ENCODE measurements around the gene ARPP21.

Gene ARPP21

GRCh38 chr3:35737934-35738706 is 98.8 kb downstream of the ARPP21 start:
- DNase-seq = no peak

- DNase-seq = no peak
These were observed 100.0 kb downstream of the ARPP21 start for GRCh38 chr3:35739181-35739809.

- DNase-seq = no peak
These were observed 100.7 kb downstream of the ARPP21 start for GRCh38 chr3:35739964-35740527.

GRCh38 chr3:35743218-35743617 is 103.9 kb downstream of the ARPP21 start:
- no peak for DNase-seq

GRCh38 chr3:35744419-35744818 is 105.1 kb downstream of the ARPP21 start:
- no peak for DNase-seq

- DNase-seq = peak; percentile 36
These were observed 106.0 kb downstream of the ARPP21 start for GRCh38 chr3:35745351-35745750.

GRCh38 chr3:35745802-35746484 is 106.6 kb downstream of the ARPP21 start:
- peak; percentile 56 for DNase-seq

- no peak for DNase-seq
These were observed 107.2 kb downstream of the ARPP21 start for GRCh38 chr3:35746492-35746891.

GRCh38 chr3:35748144-35748543 is 108.8 kb downstream of the ARPP21 start:
- DNase-seq = no peak

GRCh38 chr3:35751207-35751606 is 111.9 kb downstream of the ARPP21 start:
- no peak for DNase-seq

GRCh38 chr3:35757991-35758757 is 118.8 kb downstream of the ARPP21 start:
- no peak for DNase-seq

GRCh38 chr3:35760146-35760545 is 120.8 kb downstream of the ARPP21 start:
- no peak for DNase-seq

- no peak for DNase-seq
These were observed 122.0 kb downstream of the ARPP21 start for GRCh38 chr3:35761311-35761710.

- DNase-seq = no peak
These were observed 133.2 kb downstream of the ARPP21 start for GRCh38 chr3:35772381-35773015.

- DNase-seq = no peak
These were observed 134.1 kb downstream of the ARPP21 start for GRCh38 chr3:35773417-35773816.

GRCh38 chr3:35776346-35776745 is 137.0 kb downstream of the ARPP21 start:
- DNase-seq = no peak

GRCh38 chr3:35777065-35777464 is 137.7 kb downstream of the ARPP21 start:
- DNase-seq = no peak

- DNase-seq = no peak
These were observed 138.5 kb downstream of the ARPP21 start for GRCh38 chr3:35777563-35778554.

GRCh38 chr3:35779611-35780010 is 140.3 kb downstream of the ARPP21 start:
- DNase-seq = no peak

- no peak for DNase-seq
These were observed 141.5 kb downstream of the ARPP21 start for GRCh38 chr3:35780800-35781199.

GRCh38 chr3:35781558-35781957 is 142.2 kb downstream of the ARPP21 start:
- no peak for DNase-seq
